DOHH2 (cell line): Measurements from ENCODE around the gene C2CD4D.

Experiments used
- H3F3A ChIP-seq: fragments of 200-600 bp; sonication (generic), shearing (Covaris generic); 2 replicates; pipeline ENCODE4 v1.6.0; 2016; ENCODE audit warnings: antibody characterized with exemption, mild to moderate bottlenecking; ENCODE audit not compliant: control insufficient read depth, insufficient read depth
- H3K27ac ChIP-seq: fragments of 200-600 bp; sonication (generic); 2 replicates; pipeline ENCODE4 v1.5.1; 2014; ENCODE audit warnings: low read depth, mild to moderate bottlenecking, low read length, moderate library complexity
- H3K27me3 ChIP-seq: fragments of 200-600 bp; sonication (generic); 2 replicates; pipeline ENCODE4 v1.6.1; 2014; ENCODE audit warnings: mild to moderate bottlenecking, low read length, mixed read lengths; ENCODE audit not compliant: control insufficient read depth
- H3K36me3 ChIP-seq: fragments of 200-600 bp; sonication (generic); 2 replicates; pipeline ENCODE4 v1.6.1; 2014; ENCODE audit warnings: mild to moderate bottlenecking, low read length, moderate library complexity, mixed read lengths; ENCODE audit not compliant: control insufficient read depth
- H3K4me1 ChIP-seq: fragments of 200-600 bp; sonication (generic); 2 replicates; pipeline ENCODE4 v1.6.1; 2014; ENCODE audit warnings: mild to moderate bottlenecking, low read length, mixed read lengths; ENCODE audit not compliant: control insufficient read depth
- H3K4me2 ChIP-seq: fragments of 200-600 bp; sonication (generic); 2 replicates; pipeline ENCODE4 v1.6.0; 2014; ENCODE audit warnings: mild to moderate bottlenecking, low read length, moderate library complexity
- H3K4me3 ChIP-seq: fragments of 200-600 bp; sonication (generic); 2 replicates; pipeline ENCODE4 v1.5.1; 2014; ENCODE audit warnings: mild to moderate bottlenecking, low read length, mixed read lengths
- H3K79me2 ChIP-seq: fragments of 200-600 bp; sonication (generic); 2 replicates; pipeline ENCODE4 v1.6.1; 2014; ENCODE audit warnings: mild to moderate bottlenecking, low read length, mixed read lengths; ENCODE audit not compliant: control insufficient read depth
- H3K9me2 ChIP-seq: fragments of 200-600 bp; sonication (generic); replicated peaks from 2 replicates; pipeline ENCODE4 v1.6.1; 2014; ENCODE audit warnings: mild to moderate bottlenecking, low read length, mixed read lengths; ENCODE audit not compliant: control insufficient read depth
- H3K9me3 ChIP-seq: fragments of 200-600 bp; sonication (generic); 2 replicates; pipeline ENCODE4 v1.6.1; 2014; ENCODE audit warnings: antibody characterized with exemption, low read length, mixed read lengths; ENCODE audit not compliant: control insufficient read depth, insufficient read depth
- H4K20me1 ChIP-seq: fragments of 200-600 bp; sonication (generic); 2 replicates; pipeline ENCODE4 v1.6.0; 2014; ENCODE audit warnings: low read depth, mild to moderate bottlenecking, antibody characterized with exemption, low read length, moderate library complexity; ENCODE audit not compliant: control insufficient read depth, insufficient read depth
- CTCF ChIP-seq: fragments of 200-600 bp; sonication (generic); IDR thresholded peaks from one replicate; pipeline ENCODE4 v1.5.1; 2014; ENCODE audit warnings: antibody characterized with exemption, mild to moderate bottlenecking, low read depth, low read length; ENCODE audit not compliant: poor library complexity, severe bottlenecking
- EZH2phosphoT487 ChIP-seq: fragments of 200-600 bp; sonication (generic); IDR thresholded peaks from 2 replicates; pipeline ENCODE4 v1.6.1; 2017; ENCODE audit warnings: borderline replicate concordance, mild to moderate bottlenecking, antibody characterized with exemption, low read length, moderate library complexity, mixed read lengths

The C2CD4D gene

GRCh38 chr1:151825204-151825603 lies 14.4 kb downstream of the C2CD4D start:
- peaks cover 4% of the 10 kb centered on the region; the same call in 1 of the 2 replicates for H3K4me1 ChIP-seq
- TF ChIP-seq EZH2phosphoT487 (no peak), CTCF (no peak)
- H3K9me2 ChIP-seq: no peaks in the 10 kb centered on the region
- H3K79me2 ChIP-seq: no peaks in the 10 kb centered on the region
- H3F3A ChIP-seq: no peaks in the 10 kb centered on the region
- no peak overlapping the region for H3K27ac ChIP-seq
- no peaks in the 10 kb centered on the region for H4K20me1 ChIP-seq
- H3K36me3 ChIP-seq: no peaks in the 10 kb centered on the region
- H3K9me3 ChIP-seq: no peaks in the 10 kb centered on the region
- H3K27me3 ChIP-seq: peaks cover 10% of the 10 kb centered on the region; the same call in 1 of the 2 replicates
- H3K4me3 ChIP-seq: no peak overlapping the region
- H3K4me2 ChIP-seq: no peak overlapping the region

DNA sequence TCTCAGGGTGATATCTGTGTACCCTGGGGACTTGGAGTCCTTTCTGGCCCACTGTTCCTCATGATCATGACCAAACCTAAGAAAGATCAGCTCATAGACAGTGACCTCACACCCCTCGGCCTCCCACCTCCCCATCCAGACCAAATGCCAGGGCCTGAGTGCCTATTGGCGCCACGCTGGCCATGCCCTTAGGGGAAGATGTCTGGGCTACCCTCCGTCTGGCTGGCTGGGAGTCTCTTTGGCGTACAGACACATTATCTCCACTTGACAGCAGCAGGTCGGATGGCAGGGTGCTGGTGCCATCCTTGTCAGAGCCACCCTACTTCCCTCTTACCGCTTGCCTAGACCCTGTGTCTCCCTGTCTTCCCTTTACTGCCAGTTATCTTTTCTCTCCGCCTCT lies 16.4 kb downstream of the C2CD4D start:
- no peaks in the 10 kb centered on the region for H4K20me1 ChIP-seq
- no peaks in the 10 kb centered on the region for H3K4me1 ChIP-seq
- H3F3A ChIP-seq: no peaks in the 10 kb centered on the region
- peaks cover 11% of the 10 kb centered on the region; the same call in 1 of the 2 replicates for H3K27me3 ChIP-seq
- H3K79me2 ChIP-seq: no peaks in the 10 kb centered on the region
- no peak overlapping the region for H3K27ac ChIP-seq
- TF ChIP-seq CTCF (no peak), EZH2phosphoT487 (no peak)
- no peaks in the 10 kb centered on the region for H3K9me3 ChIP-seq
- H3K4me3 ChIP-seq: no peak overlapping the region
- H3K36me3 ChIP-seq: no peaks in the 10 kb centered on the region
- H3K9me2 ChIP-seq: no peaks in the 10 kb centered on the region
- H3K4me2 ChIP-seq: no peak overlapping the region

DNA sequence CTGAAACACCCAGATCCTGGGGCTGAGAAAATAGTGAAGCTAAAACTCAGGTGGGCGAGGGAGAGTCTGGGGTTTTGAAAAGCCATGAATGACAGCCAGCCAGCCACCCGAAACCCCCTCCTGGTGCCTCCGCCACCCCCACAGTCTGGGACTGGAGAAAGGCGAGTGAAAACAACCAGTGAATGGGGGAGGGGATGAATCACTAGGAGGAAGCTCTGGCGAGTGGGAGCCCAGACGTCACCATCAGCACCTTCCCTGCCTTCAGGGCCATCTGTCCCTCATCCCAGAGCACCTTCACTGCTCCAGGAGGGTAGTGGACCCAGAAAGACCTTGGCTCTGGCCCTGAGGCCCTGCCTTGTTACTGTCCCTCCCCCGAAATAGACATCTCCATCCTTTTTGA lies 17.2 kb downstream of the C2CD4D start:
- Histone ChIP-seq H3F3A (no peaks in the 10 kb centered on the region), H3K4me1 (peaks cover 3% of the 10 kb centered on the region; the same call in 1 of the 2 replicates), H3K27me3 (peaks cover 13% of the 10 kb centered on the region), H4K20me1 (no peaks in the 10 kb centered on the region), H3K4me3 (no peak overlapping the region), H3K4me2 (no peak overlapping the region), H3K79me2 (no peaks in the 10 kb centered on the region), H3K9me2 (no peaks in the 10 kb centered on the region), H3K27ac (no peak overlapping the region), H3K36me3 (no peaks in the 10 kb centered on the region), H3K9me3 (no peaks in the 10 kb centered on the region)
- no peak for TF ChIP-seq EZH2phosphoT487
- no peak for TF ChIP-seq CTCF
